Stimulated activated CD4-positive, alpha-beta T cell treated with anti-CD3 and anti-CD28 coated beads, Interleukin-1b, Interleukin-23, amount 100 ng/mL, for 4 hours (primary cell): Measurements from ENCODE around the gene SLC9A9.

Experiments used
- DNase-seq, 2 donors: peaks; one replicate each; pipeline ENCODE4 v3.0.0-alpha.2; 2020; ENCODE audit warnings: low read depth in 2 of 2

The SLC9A9 gene

GRCh38 chr3:143247073-143247472 lies 601.2 kb downstream of the SLC9A9 start:
- DNase-seq, result no peak

GRCh38 chr3:143245692-143246091 lies 602.6 kb downstream of the SLC9A9 start:
- no peak for DNase-seq

- DNase-seq, result no peak
Observed at GRCh38 chr3:143244516-143245063, 603.7 kb downstream of the SLC9A9 start.

GRCh38 chr3:143243686-143244085 lies 604.6 kb downstream of the SLC9A9 start:
- DNase-seq, result no peak

- no peak for DNase-seq
Observed at GRCh38 chr3:143242691-143243090, 605.6 kb downstream of the SLC9A9 start.

GRCh38 chr3:143242101-143242500 lies 606.2 kb downstream of the SLC9A9 start:
- no peak for DNase-seq

- DNase-seq, result no peak
Observed at GRCh38 chr3:143241481-143241951, 606.8 kb downstream of the SLC9A9 start.

- DNase-seq, result no peak
Observed at GRCh38 chr3:143240886-143241285, 607.4 kb downstream of the SLC9A9 start.

- no peak for DNase-seq
Observed at GRCh38 chr3:143239031-143239430, 609.2 kb downstream of the SLC9A9 start.

GRCh38 chr3:143237077-143237627 lies 611.1 kb downstream of the SLC9A9 start:
- no peak for DNase-seq

GRCh38 chr3:143236226-143236964 lies 611.9 kb downstream of the SLC9A9 start:
- DNase-seq, result no peak

GRCh38 chr3:143235614-143236204 lies 612.6 kb downstream of the SLC9A9 start:
- DNase-seq, result no peak

GRCh38 chr3:143234526-143234925 lies 613.7 kb downstream of the SLC9A9 start:
- no peak for DNase-seq

GRCh38 chr3:143232981-143233380 lies 615.3 kb downstream of the SLC9A9 start:
- no peak for DNase-seq

GRCh38 chr3:143228405-143228804 lies 619.9 kb downstream of the SLC9A9 start:
- DNase-seq, result no peak

- no peak for DNase-seq
Observed at GRCh38 chr3:143226678-143227291, 621.5 kb downstream of the SLC9A9 start.

GRCh38 chr3:143224716-143225115 lies 623.6 kb downstream of the SLC9A9 start:
- no peak for DNase-seq

- no peak for DNase-seq
Observed at GRCh38 chr3:143222981-143223380, 625.3 kb downstream of the SLC9A9 start.

GRCh38 chr3:143222505-143222904 lies 625.8 kb downstream of the SLC9A9 start:
- no peak for DNase-seq

GRCh38 chr3:143221446-143221845 lies 626.8 kb downstream of the SLC9A9 start:
- DNase-seq, result no peak

- DNase-seq, result no peak
Observed at GRCh38 chr3:143220741-143221140, 627.5 kb downstream of the SLC9A9 start.

- no peak for DNase-seq
Observed at GRCh38 chr3:143218166-143218835, 630.0 kb downstream of the SLC9A9 start.
